KMS-11 (cell line): ENCODE results near the gene S100A13.
A peak's percentile ranks its signal among the peaks of the same experiment; 100 is the strongest.
"Not testable (repeated sequence)": the region's sequence is repeated elsewhere in the genome, so short reads cannot be mapped to it uniquely, and the experiment has no call there.

Experiments
- H2AFZ ChIP-seq: fragments of 200-600 bp; sonication (generic); 2 replicates; pipeline ENCODE4 v1.6.1; 2016; ENCODE audit warnings: antibody characterized with exemption, mixed run types, low read depth
- H3K27ac ChIP-seq: fragments of 200-600 bp; sonication (generic); 2 replicates; pipeline ENCODE4 v1.6.1; 2016; ENCODE audit warnings: mild to moderate bottlenecking, mixed run types
- H3K27me3 ChIP-seq: fragments of 200-600 bp; sonication (generic); 2 replicates; pipeline ENCODE4 v1.6.1; 2017; ENCODE audit warnings: mild to moderate bottlenecking, low read depth, mixed run types, moderate library complexity; ENCODE audit not compliant: insufficient read depth
- H3K36me3 ChIP-seq: fragments of 200-600 bp; sonication (generic); 2 replicates; pipeline ENCODE4 v1.6.1; 2017; ENCODE audit warnings: mild to moderate bottlenecking, mixed run types; ENCODE audit not compliant: insufficient read depth
- H3K4me1 ChIP-seq: fragments of 200-600 bp; sonication (generic); 2 replicates; pipeline ENCODE4 v1.6.1; 2016; ENCODE audit warnings: mild to moderate bottlenecking, low read depth, mixed run types; ENCODE audit not compliant: poor library complexity, severe bottlenecking
- H3K4me2 ChIP-seq: fragments of 200-600 bp; sonication (generic); 2 replicates; pipeline ENCODE4 v1.7.0; 2016; ENCODE audit warnings: mild to moderate bottlenecking, mixed run types
- H3K4me3 ChIP-seq: fragments of 200-600 bp; sonication (generic); IDR thresholded peaks from 2 replicates; pipeline ENCODE4 v1.6.1; 2017; ENCODE audit warnings: low read depth, low read length, mixed read lengths; ENCODE audit not compliant: insufficient read depth
- H3K79me2 ChIP-seq: fragments of 200-600 bp; sonication (generic); 2 replicates; pipeline ENCODE4 v1.6.1; 2016; ENCODE audit warnings: low read depth, mixed run types; ENCODE audit not compliant: insufficient read depth
- H3K9ac ChIP-seq: fragments of 200-600 bp; sonication (generic); 2 replicates; pipeline ENCODE4 v1.6.1; 2016; ENCODE audit warnings: mild to moderate bottlenecking, mixed run types
- H4K20me1 ChIP-seq: fragments of 200-600 bp; sonication (generic); 2 replicates; pipeline ENCODE4 v1.6.1; 2016; ENCODE audit warnings: mild to moderate bottlenecking, mixed run types; ENCODE audit not compliant: insufficient read depth
- CTCF ChIP-seq: fragments of 200-600 bp; sonication (generic); conservative IDR thresholded peaks from 2 replicates; pipeline ENCODE4 v1.6.1; 2017; ENCODE audit warnings: low read depth, mild to moderate bottlenecking, antibody characterized with exemption, low read length, moderate library complexity, mixed read lengths

S100A13 gene

GRCh38 chr1:153670257-153670858, 43.1 kb upstream of the S100A13 start:
- no peak for TF ChIP-seq CTCF
- H3K79me2 ChIP-seq = peaks cover 48% of the 10 kb centered on the region

GRCh38 chr1:153669606-153670005, 42.3 kb upstream of the S100A13 start:
- H3K79me2 ChIP-seq = peaks cover 55% of the 10 kb centered on the region

More at GRCh38 chr1:153670257-153670858, 43.1 kb upstream of the S100A13 start:
- Histone ChIP-seq H3K4me2 (peak overlapping the region; percentile 79), H3K4me3 (peak overlapping the region; percentile 99), H3K9ac (peak overlapping the region; percentile 81), H3K27me3 (no peaks in the 10 kb centered on the region), H3K27ac (peak overlapping the region; percentile 57), H4K20me1 (no peaks in the 10 kb centered on the region), H3K4me1 (peaks cover 47% of the 10 kb centered on the region), H2AFZ (peak overlapping the region; percentile 38), H3K36me3 (peaks cover 43% of the 10 kb centered on the region)

GRCh38 chr1:153668672-153669071, 41.4 kb upstream of the S100A13 start:
- H3K9ac ChIP-seq, H3K27ac ChIP-seq, H3K4me3 ChIP-seq, H2AFZ ChIP-seq, H3K27me3 ChIP-seq, H4K20me1 ChIP-seq: not testable (repeated sequence)
- 0 out of 2 replicates have a peak, but pooled peaks have one; percentile 16 for TF ChIP-seq CTCF
- peak overlapping the region; percentile 79; the same call in 1 of the 2 replicates for H3K4me2 ChIP-seq
- peaks cover 59% of the 10 kb centered on the region for H3K36me3 ChIP-seq
- peaks cover 63% of the 10 kb centered on the region for H3K79me2 ChIP-seq
- H3K4me1 ChIP-seq = peaks cover 53% of the 10 kb centered on the region

More at GRCh38 chr1:153669606-153670005, 42.3 kb upstream of the S100A13 start:
- Histone ChIP-seq H3K4me2 (peak overlapping the region; percentile 79), H3K36me3 (peaks cover 50% of the 10 kb centered on the region), H4K20me1 (no peaks in the 10 kb centered on the region), H3K27me3 (no peaks in the 10 kb centered on the region), H2AFZ (no peak overlapping the region), H3K27ac (no peak overlapping the region; the same call in 1 of the 2 replicates), H3K9ac (peak overlapping the region; percentile 81; the same call in 1 of the 2 replicates), H3K4me3 (peak overlapping the region; percentile 99), H3K4me1 (peaks cover 53% of the 10 kb centered on the region)
- TF ChIP-seq CTCF = no peak

GRCh38 chr1:153667439-153667838, 40.1 kb upstream of the S100A13 start:
- Histone ChIP-seq H3K36me3 (peaks cover 72% of the 10 kb centered on the region), H3K4me3 (no peak overlapping the region), H3K9ac (no peak overlapping the region), H3K4me2 (0 out of 2 replicates have a peak overlapping the region, but pooled peaks have one; percentile 79), H3K4me1 (peaks cover 49% of the 10 kb centered on the region), H2AFZ (no peak overlapping the region), H3K27me3 (no peaks in the 10 kb centered on the region), H3K27ac (no peak overlapping the region), H3K79me2 (peaks cover 63% of the 10 kb centered on the region), H4K20me1 (no peaks in the 10 kb centered on the region)
- TF ChIP-seq CTCF = no peak
